ENCODE results near the gene NLGN1.

Gene NLGN1

GRCh38 chr3:174243171-174243570 is 845.6 kb downstream of the NLGN1 start:
- DNase-seq = no peak

GRCh38 chr3:174247687-174248152 is 850.2 kb downstream of the NLGN1 start:
- no peak for DNase-seq

GRCh38 chr3:174251681-174252080 is 854.1 kb downstream of the NLGN1 start:
- DNase-seq = no peak

- DNase-seq = no peak
Observed at GRCh38 chr3:174253196-174253823, 855.8 kb downstream of the NLGN1 start.

GRCh38 chr3:174253940-174254339 is 856.4 kb downstream of the NLGN1 start:
- no peak for DNase-seq

- no peak for DNase-seq
Observed at GRCh38 chr3:174255454-174255853, 857.9 kb downstream of the NLGN1 start.

GRCh38 chr3:174266476-174266875 is 868.9 kb downstream of the NLGN1 start:
- DNase-seq = no peak

- DNase-seq = no peak
Observed at GRCh38 chr3:174268061-174268460, 870.5 kb downstream of the NLGN1 start.

GRCh38 chr3:174268586-174268985 is 871.0 kb downstream of the NLGN1 start:
- no peak for DNase-seq

GRCh38 chr3:174270841-174271240 is 873.3 kb downstream of the NLGN1 start:
- DNase-seq = peak; percentile 43

- no peak for DNase-seq
Observed at GRCh38 chr3:174275336-174275735, 877.8 kb downstream of the NLGN1 start.

GRCh38 chr3:174276826-174277225 is 879.3 kb downstream of the NLGN1 start:
- no peak for DNase-seq

- no peak for DNase-seq
Observed at GRCh38 chr3:174278094-174278493, 880.5 kb downstream of the NLGN1 start.

GRCh38 chr3:174280186-174280585 is 882.6 kb downstream of the NLGN1 start:
- no peak for DNase-seq

GRCh38 chr3:174285242-174285864 is 887.8 kb downstream of the NLGN1 start:
- no peak for DNase-seq

- no peak for DNase-seq
Observed at GRCh38 chr3:174287705-174288104, 890.2 kb downstream of the NLGN1 start.

GRCh38 chr3:174294616-174295015 is 897.1 kb downstream of the NLGN1 start:
- no peak for DNase-seq

GRCh38 chr3:174295306-174296092 is 898.0 kb downstream of the NLGN1 start:
- DNase-seq = no peak

- DNase-seq = no peak
Observed at GRCh38 chr3:174302746-174303315, 905.3 kb downstream of the NLGN1 start.

- DNase-seq = no peak
Observed at GRCh38 chr3:174303907-174304560, 906.5 kb downstream of the NLGN1 start.

GRCh38 chr3:174308736-174309135 is 911.2 kb downstream of the NLGN1 start:
- DNase-seq = no peak

- no peak for DNase-seq
Observed at GRCh38 chr3:174310475-174310983, 913.0 kb downstream of the NLGN1 start.

GRCh38 chr3:174315225-174315624 is 917.7 kb downstream of the NLGN1 start:
- no peak for DNase-seq

Data from HCEC 1CT (cell line).